Measurements from ENCODE around the gene SPANXA2.
"Not testable (repeated sequence)": the region's sequence is repeated elsewhere in the genome, so short reads cannot be mapped to it uniquely, and the experiment has no call there.

SPANXA2 gene, protein sequence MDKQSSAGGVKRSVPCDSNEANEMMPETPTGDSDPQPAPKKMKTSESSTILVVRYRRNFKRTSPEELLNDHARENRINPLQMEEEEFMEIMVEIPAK

GRCh38 chrX:141589408-141589807 lies at the start of gene SPANXA2:
TSS of gene SPANXA2 (plus strand) at chrX:141589708. CDS start at chrX:141589768, 60 bp downstream.
- DNase-seq, result not testable (repeated sequence)

DNA sequence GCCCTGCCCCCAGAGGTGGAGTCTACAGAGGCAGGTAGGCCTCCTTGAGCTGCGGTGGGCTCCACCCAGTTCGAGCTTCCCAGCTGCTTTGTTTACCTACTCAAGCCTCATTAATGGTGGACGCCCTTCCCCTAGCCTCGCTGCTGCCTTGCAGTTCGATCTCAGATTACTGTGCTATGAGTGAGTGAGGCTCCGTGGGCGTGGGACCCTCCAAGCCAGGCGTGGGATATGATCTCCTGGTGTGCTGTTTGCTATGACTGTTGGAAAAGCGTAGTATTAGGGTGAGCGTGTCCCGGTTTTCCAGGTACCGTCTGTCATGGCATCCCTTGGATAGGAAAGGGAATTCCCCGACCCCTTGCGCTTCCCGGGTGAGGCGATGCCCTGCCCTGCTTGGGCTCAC lies 47.0 kb upstream of the SPANXA2 start:
- DNase-seq, result not testable (repeated sequence)

DNA sequence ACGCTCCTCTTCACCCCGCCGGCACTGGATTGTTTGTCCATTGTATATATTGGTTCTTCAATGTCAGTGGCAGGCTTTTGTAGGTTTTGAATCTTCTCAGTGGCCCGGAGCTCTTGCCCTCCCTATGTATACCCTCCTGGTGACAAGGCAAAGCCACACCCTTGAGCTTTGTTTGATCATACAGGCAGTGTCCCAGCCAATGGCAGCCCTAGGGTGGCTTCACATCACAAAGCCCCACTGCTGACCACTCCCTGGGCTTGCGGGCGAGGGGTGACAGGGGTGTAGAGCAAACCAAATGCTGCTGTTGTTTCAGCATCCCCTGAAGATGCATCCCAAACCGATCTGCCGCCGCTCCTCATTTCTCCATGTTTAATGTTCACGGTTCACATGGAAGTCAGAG lies 4.9 kb upstream of the SPANXA2 start, which contains the start of gene SPANXA1:
Gene SPANXA1 (minus strand): TSS at position 101 of the 400 bp plus-strand sequence. CDS start 60 bp downstream, at position 41.
- not testable (repeated sequence) for DNase-seq

DNA sequence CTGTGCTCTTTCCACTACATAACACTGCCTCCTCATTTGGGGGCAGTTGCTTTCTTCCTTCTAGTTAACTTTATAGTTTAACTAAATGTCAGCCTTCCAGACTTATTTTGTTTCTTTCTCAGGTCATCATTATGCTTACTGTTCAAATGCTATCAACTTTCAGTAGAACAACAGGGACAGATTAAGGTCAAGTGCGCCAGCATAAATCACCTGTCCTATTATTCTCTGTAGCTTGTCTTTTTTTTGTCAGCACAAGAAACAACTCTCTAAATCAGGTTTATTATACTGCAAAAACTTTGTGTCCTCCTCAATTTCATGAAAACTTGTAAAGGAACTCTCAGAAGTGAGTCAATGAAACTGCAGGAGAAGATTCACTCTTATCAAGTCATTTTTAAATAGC lies 19.6 kb downstream of the SPANXA2 start:
- DNase-seq, result no peak

- DNase-seq, result no peak
Observed at GRCh38 chrX:141619336-141619735, 29.8 kb downstream of the SPANXA2 start.

GRCh38 chrX:141632124-141632523 lies 42.6 kb downstream of the SPANXA2 start:
- DNase-seq, result no peak

GRCh38 chrX:141638550-141638949 lies 49.0 kb downstream of the SPANXA2 start:
- no peak for DNase-seq
